ENCODE results near the gene SIM2. TPM values are rescaled to one million over a fixed set of nuclear protein-coding genes. Genes with fewer than 3 reads are reported as not detected.
A peak's percentile ranks its signal among the peaks of the same experiment; 100 is the strongest.

SIM2 gene
- total RNA-seq, 1 donor from 2014 or later, result not detected

- intact Hi-C loops (cut with DNase I), result no loop called here
Observed at GRCh38 chr21:36699546-36700294, 805 bp downstream of the SIM2 start.

GRCh38 chr21:36700295-36700970 is 1.5 kb downstream of the SIM2 start:
- Histone ChIP-seq H3K27ac (no peak overlapping the region), H3K9me3 (no peaks in the 10 kb centered on the region), H3K4me1 (peaks cover 60% of the 10 kb centered on the region), H3K4me3 (peak overlapping the region in 1 of 2 donors; percentile 28), H3K27me3 (peaks cover 49% of the 10 kb centered on the region), H3K36me3 (no peaks in the 10 kb centered on the region)
- TF ChIP-seq CTCF (IDR thresholded peaks at IDR 0.05) (no peak), POLR2AphosphoS5 (IDR thresholded peaks at IDR 0.05; ENCODE audit: insufficient read depth in 1 of 2, low read depth in 1 of 2) (no peak), POLR2A (IDR thresholded peaks at IDR 0.05) (no peak)
- DNase-seq (ENCODE audit: extremely low spot score in 2 of 2), result no peak
- intact Hi-C loops (cut with DNase I), result no loop called here

More at GRCh38 chr21:36699546-36700294, 805 bp downstream of the SIM2 start:
- no peak for DNase-seq (ENCODE audit: extremely low spot score in 2 of 2)
- peaks cover 54% of the 10 kb centered on the region for H3K27me3 ChIP-seq
- peaks cover 53% of the 10 kb centered on the region for H3K4me1 ChIP-seq
- no peaks in the 10 kb centered on the region for H3K36me3 ChIP-seq
- TF ChIP-seq POLR2A (IDR thresholded peaks at IDR 0.05), result no peak
- no peak for TF ChIP-seq POLR2AphosphoS5 (IDR thresholded peaks at IDR 0.05; ENCODE audit: insufficient read depth in 1 of 2, low read depth in 1 of 2)
- no peak for TF ChIP-seq CTCF (IDR thresholded peaks at IDR 0.05)
- H3K4me3 ChIP-seq, result peak overlapping the region; percentile 34 to 37
- no peaks in the 10 kb centered on the region for H3K9me3 ChIP-seq
- no peak overlapping the region for H3K27ac ChIP-seq

- TF ChIP-seq CTCF (IDR thresholded peaks at IDR 0.05) (no peak), POLR2A (IDR thresholded peaks at IDR 0.05) (no peak), POLR2AphosphoS5 (IDR thresholded peaks at IDR 0.05; ENCODE audit: insufficient read depth in 1 of 2, low read depth in 1 of 2) (no peak)
- Histone ChIP-seq H3K4me3 (peak overlapping the region in 1 of 2 donors; percentile 28), H3K36me3 (no peaks in the 10 kb centered on the region), H3K27ac (no peak overlapping the region), H3K27me3 (peaks cover 44% of the 10 kb centered on the region), H3K4me1 (peaks cover 62% of the 10 kb centered on the region), H3K9me3 (no peaks in the 10 kb centered on the region)
- DNase-seq (ENCODE audit: extremely low spot score in 2 of 2), result no peak
- intact Hi-C loops (cut with DNase I), result no loop called here
Observed at GRCh38 chr21:36700971-36701755, 2.2 kb downstream of the SIM2 start.

GRCh38 chr21:36701756-36702621 is 3.1 kb downstream of the SIM2 start:
- TF ChIP-seq POLR2AphosphoS5 (IDR thresholded peaks at IDR 0.05; ENCODE audit: insufficient read depth in 1 of 2, low read depth in 1 of 2), result no peak
- TF ChIP-seq CTCF (IDR thresholded peaks at IDR 0.05), result no peak
- no peak for TF ChIP-seq POLR2A (IDR thresholded peaks at IDR 0.05)
- peaks cover 59% of the 10 kb centered on the region for H3K4me1 ChIP-seq
- intact Hi-C loops (cut with DNase I), result no loop called here
- no peak overlapping the region for H3K4me3 ChIP-seq
- no peaks in the 10 kb centered on the region for H3K9me3 ChIP-seq
- peaks cover 38% of the 10 kb centered on the region for H3K27me3 ChIP-seq
- H3K27ac ChIP-seq, result no peak overlapping the region
- no peaks in the 10 kb centered on the region for H3K36me3 ChIP-seq
- peak in 1 of 2 donors; percentile 70 for DNase-seq (ENCODE audit: extremely low spot score in 2 of 2)
